ENCODE results near the gene FIZ1.

- TF ChIP-seq CTCF (IDR thresholded peaks at IDR 0.05) (no peak), POLR2A (IDR thresholded peaks at IDR 0.05) (no peak)
These were observed 1.3 kb upstream of the FIZ1 start for GRCh38 chr19:55600662-55601028.
